ENCODE results near the gene CNBD2. TPM values are rescaled to one million over a fixed set of nuclear protein-coding genes. Genes with fewer than 3 reads are reported as not detected.
"Not testable (repeated sequence)": the region's sequence is repeated elsewhere in the genome, so short reads cannot be mapped to it uniquely, and the experiment has no call there.

Gene CNBD2
- polyA plus RNA-seq, 1 donor, result 0.51 TPM

DNA sequence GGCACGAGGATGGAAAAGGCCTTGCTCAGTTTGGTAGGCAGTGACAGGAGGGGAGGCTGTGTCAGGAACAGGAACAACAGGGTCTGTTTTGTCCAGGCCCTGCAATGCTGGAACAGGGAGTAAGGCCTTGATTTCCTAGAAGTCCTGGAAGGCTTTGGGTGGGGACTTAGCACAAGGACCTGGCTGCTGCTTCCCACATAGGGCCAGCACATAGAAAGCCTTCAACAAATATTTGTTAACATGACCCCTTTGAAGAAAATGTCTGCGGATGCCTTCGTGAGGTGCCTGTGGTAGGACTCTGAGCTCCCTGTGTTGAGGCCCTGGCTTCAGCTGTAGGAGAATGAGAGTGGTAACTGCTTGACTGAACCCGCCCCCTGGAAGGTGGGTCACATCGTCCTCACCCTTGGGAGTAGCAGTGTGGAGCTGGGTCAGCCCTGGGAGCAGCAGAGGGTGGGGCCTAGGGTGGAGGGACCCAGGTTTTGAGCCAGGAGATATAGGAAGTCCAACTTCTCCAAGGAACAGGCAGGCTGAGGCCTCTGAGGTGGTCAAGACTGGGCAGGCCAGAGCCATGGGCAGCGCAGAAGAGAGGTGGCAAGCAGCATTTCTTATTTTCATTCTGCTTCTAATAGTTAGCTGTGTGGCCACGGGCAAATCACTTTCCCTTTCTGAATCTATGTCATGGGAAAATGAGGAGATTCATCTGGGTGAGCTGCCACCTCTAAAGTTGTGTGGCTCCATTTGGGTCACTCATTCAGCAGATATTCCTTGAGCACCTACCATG lies 50.0 kb downstream of the CNBD2 start:
- DNase-seq (ENCODE audit: low read depth), result no peak

DNA sequence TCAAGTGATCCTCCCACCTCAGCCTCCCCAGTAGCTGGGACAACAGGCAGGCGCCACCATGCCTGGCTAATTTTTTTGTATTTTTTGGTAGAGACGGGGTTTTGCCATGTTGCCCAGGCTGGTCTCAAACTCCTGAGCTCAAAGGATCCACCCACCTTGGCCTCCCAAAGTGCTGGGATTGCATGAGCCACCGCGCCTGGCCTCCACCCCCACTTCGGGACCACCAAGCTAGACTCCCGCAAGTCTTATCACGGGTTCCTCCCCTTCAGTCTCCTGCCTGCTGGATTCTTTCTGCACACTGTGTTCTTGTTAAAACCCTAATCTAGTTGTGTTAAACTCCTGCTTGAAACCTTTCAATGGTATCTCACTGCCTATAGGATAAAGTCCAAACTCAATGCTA lies 57.7 kb downstream of the CNBD2 start:
- not testable (repeated sequence) for DNase-seq (ENCODE audit: low read depth)

DNA sequence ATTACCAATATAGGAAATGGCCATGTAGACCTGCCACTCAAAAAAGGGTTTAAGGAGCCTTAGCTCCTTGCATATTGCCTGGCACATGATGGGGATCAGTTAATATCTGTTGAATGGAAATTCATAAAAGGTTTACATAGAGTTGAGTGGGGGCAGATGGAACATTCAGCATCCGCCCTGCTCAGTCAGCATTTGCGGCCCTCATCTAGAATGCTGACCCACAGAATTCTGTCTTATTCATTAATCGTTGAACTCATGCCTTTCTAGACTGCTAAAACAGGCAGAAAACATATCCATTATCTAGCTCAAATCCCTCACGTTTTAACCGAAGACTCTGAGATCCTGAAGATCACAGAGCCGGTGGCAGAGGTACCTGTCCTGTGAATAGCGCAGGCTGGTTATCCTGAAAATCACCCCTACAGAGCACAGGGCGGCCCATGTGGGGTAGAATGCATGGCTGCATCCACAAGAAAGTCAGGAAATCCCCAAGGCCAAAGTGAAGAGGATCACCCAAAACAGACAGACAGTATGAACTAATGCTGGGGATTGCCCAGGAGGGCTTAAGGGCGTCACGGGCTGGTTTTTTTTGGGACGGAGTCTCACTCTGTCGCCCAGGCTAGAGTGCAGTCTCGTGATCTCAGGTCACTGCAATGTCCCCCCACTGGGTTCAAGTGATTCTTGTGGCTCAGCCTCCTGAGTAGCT lies 59.9 kb downstream of the CNBD2 start:
- no peak for DNase-seq (ENCODE audit: low read depth)

- DNase-seq (ENCODE audit: low read depth), result peak; percentile 47
These were observed 61.8 kb downstream of the CNBD2 start for GRCh38 chr20:36030149-36030548.

- no peak for DNase-seq (ENCODE audit: low read depth)
These were observed 63.4 kb downstream of the CNBD2 start for GRCh38 chr20:36031806-36032205.

DNA sequence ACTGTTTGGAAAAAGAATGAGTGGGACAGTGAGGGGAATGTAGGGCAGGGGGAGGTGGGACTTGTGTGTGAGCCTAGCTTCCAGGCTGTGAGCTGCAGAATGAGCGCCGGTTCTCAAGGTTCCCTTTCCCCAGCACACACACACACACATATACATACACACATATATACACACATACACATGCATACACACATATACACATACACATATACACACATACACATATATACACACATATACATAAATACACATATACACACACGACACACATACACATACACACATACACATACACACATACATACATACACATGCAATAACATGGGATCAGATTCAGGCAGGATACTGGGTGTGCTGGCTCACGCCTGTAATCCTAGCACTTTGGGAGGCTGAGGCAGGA lies 66.5 kb downstream of the CNBD2 start:
- DNase-seq (ENCODE audit: low read depth), result no peak

DNA sequence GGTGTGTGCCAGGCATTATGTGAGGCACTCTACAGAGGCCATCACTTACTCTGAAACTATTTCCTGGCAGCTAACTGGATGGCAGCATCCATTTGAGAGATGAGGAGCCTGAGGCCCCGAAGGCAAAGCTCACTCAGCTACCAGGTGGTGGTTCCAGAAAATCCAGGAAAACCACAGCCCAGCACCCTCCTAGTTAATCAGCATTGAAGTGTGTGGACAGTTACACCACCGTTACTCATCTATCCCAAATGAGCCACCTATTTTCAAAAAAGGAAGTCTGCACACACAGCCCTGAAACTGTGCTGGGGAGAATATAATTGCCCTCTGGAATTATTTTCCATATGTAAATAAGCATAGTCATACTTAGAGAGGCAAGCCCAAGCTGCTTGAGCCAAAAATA lies 67.4 kb downstream of the CNBD2 start:
- DNase-seq (ENCODE audit: low read depth), result no peak

DNA sequence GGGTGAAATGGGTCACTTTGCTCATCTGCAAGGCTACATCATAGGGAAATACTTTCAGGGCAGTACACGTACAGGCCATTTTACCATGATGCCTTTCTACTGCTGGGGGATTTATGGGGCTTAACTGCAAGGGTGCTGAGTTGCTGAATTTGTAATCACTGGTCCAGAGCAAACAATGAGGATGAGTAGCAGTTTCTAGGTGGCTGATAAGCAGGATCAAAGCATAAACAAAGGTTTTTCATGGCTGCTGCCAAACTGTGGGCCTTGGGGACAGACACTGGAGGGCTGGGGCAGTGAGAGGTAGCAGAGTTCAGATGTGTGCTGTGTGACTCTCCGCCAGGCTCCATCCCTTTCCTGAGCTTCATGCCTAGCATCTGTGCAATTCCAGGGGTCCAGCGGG lies 68.3 kb downstream of the CNBD2 start:
- no peak for DNase-seq (ENCODE audit: low read depth)

GRCh38 chr20:36040571-36040970 lies 72.2 kb downstream of the CNBD2 start:
- DNase-seq (ENCODE audit: low read depth), result no peak

DNA sequence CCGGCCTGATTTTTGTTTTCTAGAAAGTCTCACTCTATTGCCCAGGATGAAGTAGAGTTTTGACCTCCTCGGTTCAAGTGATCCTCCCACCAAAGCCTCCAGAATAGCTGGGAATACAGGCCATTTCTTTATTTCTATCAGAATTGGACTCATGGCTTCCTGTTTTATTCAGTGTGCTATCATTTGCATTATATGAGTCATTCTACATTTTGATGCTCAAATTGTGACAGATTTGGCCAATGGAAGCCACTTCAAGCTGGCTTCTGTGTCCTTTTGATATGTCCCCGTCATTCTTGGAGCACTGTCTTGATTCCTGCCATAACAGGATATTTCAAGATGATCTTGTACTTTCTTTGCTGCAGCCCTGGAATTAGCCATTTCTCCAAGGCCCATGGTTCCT lies 75.1 kb downstream of the CNBD2 start:
- no peak for DNase-seq (ENCODE audit: low read depth)

- DNase-seq (ENCODE audit: low read depth), result no peak
These were observed 75.6 kb downstream of the CNBD2 start for GRCh38 chr20:36043892-36044515.

DNA sequence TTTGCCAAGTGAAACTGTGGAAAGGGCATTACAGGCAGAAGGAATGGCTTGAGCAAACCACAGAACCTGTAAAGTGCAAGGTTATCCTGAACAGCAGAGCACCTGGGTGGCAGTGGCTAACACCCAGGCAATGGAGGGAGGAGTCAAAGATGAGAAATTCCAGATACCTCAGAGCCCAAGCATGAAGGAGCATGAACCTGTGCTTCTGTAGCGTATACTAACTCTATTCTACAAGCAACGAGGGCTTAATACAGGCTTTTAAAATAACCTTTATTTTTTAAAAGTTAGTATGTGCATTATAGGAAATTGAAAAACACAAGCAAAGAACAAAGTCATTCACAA lies 77.0 kb downstream of the CNBD2 start:
- no peak for DNase-seq (ENCODE audit: low read depth)

- DNase-seq (ENCODE audit: low read depth), result not testable (repeated sequence)
These were observed 77.8 kb downstream of the CNBD2 start for GRCh38 chr20:36046073-36046798.

GRCh38 chr20:36049408-36049807 lies 81.0 kb downstream of the CNBD2 start:
- DNase-seq (ENCODE audit: low read depth), result not testable (repeated sequence)

DNA sequence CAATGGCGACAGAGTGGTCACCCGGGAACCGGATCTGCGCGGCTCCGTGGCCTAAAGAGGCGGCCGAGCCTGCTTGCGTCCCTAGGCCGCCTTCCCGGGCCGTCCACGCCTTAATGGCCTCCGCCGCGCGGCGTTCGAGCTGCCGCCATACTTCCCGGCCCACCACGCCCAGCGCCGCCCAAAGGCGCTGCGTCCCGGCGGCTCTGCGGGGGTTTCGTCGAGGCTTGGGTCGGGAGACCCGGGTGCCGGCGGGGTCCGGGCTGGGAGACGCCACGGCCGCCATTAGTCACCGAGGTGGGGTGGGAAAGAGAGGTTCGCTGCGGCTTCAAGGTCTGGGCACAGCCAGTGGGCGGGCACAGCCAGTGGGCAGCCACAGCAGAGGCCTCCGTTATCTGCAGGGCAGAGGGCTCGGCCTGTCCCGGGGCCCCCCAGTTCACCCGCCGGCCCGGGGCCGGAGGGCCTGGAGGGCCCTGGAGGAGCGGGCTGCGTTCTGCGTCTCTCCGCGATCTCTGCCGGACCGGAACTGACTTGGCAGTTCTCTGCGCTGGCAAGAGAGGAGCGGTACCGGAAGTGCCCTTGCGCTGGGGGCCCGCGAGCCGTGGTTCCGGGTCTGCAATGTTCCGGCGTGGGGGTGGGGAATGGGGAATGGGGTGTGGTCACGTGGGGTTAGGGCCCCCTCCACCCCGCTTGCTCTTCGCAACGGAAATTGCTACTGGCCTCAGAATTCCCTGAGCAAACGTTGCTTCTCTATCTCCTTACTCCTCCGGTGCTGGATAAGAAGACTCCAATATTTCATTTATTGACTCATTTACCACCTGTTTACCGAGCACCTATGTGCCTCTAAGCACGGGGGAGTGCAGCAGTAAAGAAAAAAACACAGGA lies 82.3 kb downstream of the CNBD2 start:
- peak; percentile 59 for DNase-seq (ENCODE audit: low read depth)

- no peak for DNase-seq (ENCODE audit: low read depth)
These were observed 83.1 kb downstream of the CNBD2 start for GRCh38 chr20:36051318-36052116.

DNA sequence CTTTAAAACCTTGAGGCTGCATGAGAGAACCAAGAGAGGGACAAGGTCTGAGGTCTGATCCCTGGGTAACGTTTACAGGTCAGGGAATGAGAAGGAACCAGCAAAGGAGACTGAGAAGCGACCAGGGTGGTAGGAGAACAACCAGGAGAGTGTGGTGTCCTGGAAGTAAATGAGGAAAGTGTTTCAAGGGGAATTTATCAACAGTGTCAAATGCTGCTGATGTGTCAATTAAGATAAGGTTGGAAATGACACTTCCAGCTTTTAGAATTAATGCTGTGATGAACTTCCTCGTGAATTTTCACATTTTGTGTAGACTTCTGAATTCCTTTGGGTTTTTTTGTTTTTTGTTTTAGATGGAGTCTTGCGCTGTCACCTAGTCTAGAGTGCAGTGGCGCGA lies 83.7 kb downstream of the CNBD2 start:
- DNase-seq (ENCODE audit: low read depth), result no peak

- DNase-seq (ENCODE audit: low read depth), result not testable (repeated sequence)
These were observed 85.6 kb downstream of the CNBD2 start for GRCh38 chr20:36053863-36054518.

- DNase-seq (ENCODE audit: low read depth), result no peak
These were observed 86.8 kb downstream of the CNBD2 start for GRCh38 chr20:36055145-36055544.

GRCh38 chr20:36060676-36061075 lies 92.3 kb downstream of the CNBD2 start:
- no peak for DNase-seq (ENCODE audit: low read depth)

Measured in forelimb muscle (tissue), 1 donor.